Endodermal cell (in vitro differentiated cells): ENCODE measurements around the gene IFNG. TPM values are rescaled to one million over a fixed set of nuclear protein-coding genes. Genes with fewer than 3 reads are reported as not detected.

Source experiments
- DNase-seq: peaks from one replicate; pipeline ENCODE4 v3.0.0-alpha.2; 2017
- H3K27ac ChIP-seq: 2 replicates; pipeline ENCODE4 v1.5.1; 2013; ENCODE audit warnings: mild to moderate bottlenecking, low read depth, low read length, moderate library complexity
- H3K27me3 ChIP-seq: 2 replicates; pipeline ENCODE4 v1.6.1; 2013; ENCODE audit warnings: mild to moderate bottlenecking, low read length, moderate library complexity; ENCODE audit not compliant: insufficient read depth, control insufficient read depth, poor library complexity, severe bottlenecking
- H3K36me3 ChIP-seq: 2 replicates; pipeline ENCODE4 v1.7.0; 2013; ENCODE audit warnings: mild to moderate bottlenecking, low read length, moderate library complexity; ENCODE audit not compliant: control insufficient read depth, insufficient read depth
- H3K4me1 ChIP-seq: one replicate; pipeline ENCODE4 v1.7.0; 2013; ENCODE audit warnings: low read length; ENCODE audit not compliant: control insufficient read depth, insufficient read depth
- H3K4me3 ChIP-seq: 2 replicates; pipeline ENCODE4 v1.5.1; 2013; ENCODE audit warnings: mild to moderate bottlenecking, low read length, moderate library complexity
- H3K9ac ChIP-seq: 2 replicates; pipeline ENCODE4 v1.6.1; 2013; ENCODE audit warnings: mild to moderate bottlenecking, low read length, moderate library complexity; ENCODE audit not compliant: poor library complexity, severe bottlenecking; ENCODE audit errors: extremely low read depth
- H3K9me3 ChIP-seq: 2 replicates; pipeline ENCODE4 v1.6.1; 2013; ENCODE audit warnings: mild to moderate bottlenecking, low read length, moderate library complexity; ENCODE audit not compliant: control insufficient read depth
- H3K27ac Mint-ChIP-seq: 2 replicates; pipeline ENCODE4 v1.8.0; 2020; ENCODE audit warnings: mixed read lengths
- H3K27me3 Mint-ChIP-seq: 2 replicates; pipeline ENCODE4 v1.8.0; 2021; ENCODE audit warnings: mild to moderate bottlenecking, mixed read lengths; ENCODE audit not compliant: insufficient read depth
- H3K36me3 Mint-ChIP-seq: 2 replicates; pipeline ENCODE4 v1.8.0; 2020; ENCODE audit warnings: low read depth, mixed read lengths
- H3K4me1 Mint-ChIP-seq: 2 replicates; pipeline ENCODE4 v1.8.0; 2020; ENCODE audit warnings: mixed read lengths
- H3K4me3 Mint-ChIP-seq: 2 replicates; pipeline ENCODE4 v1.8.0; 2020; ENCODE audit warnings: mild to moderate bottlenecking, moderate library complexity, mixed read lengths
- H3K9me3 Mint-ChIP-seq: 2 replicates; pipeline ENCODE4 v1.8.0; 2020; ENCODE audit warnings: mild to moderate bottlenecking, mixed read lengths
- WGBS, 2 experiments: methylation state at CpG; one replicate each; pipeline versions ENCODE4 v1.1.5 to v1.1.7; 2013; ENCODE audit warnings: missing lambda C conversion rate in 2 of 2, mixed read lengths in 1 of 2; ENCODE audit not compliant: insufficient coverage in 1 of 2, insufficient read length in 1 of 2; 5-methylcytosine and 5-hydroxymethylcytosine counted together
- total RNA-seq, 2 donors: library from RNA; stranded (reverse); fragmentation: NEBNext Ultra II Directional in 1 of 2; extraction: Animal tissue kit (Norgen Biotek cat#: 25700) in 1 of 2; gene quantifications; 2 replicates in 1 of 2; 3 replicates in 1 of 2; pipeline ENCODE4 v1.2.1, GENCODE V29; 2021
- TF ChIP-seq, protein P1 (sequence below): fragments of 200-600 bp; sonication (generic); conservative IDR thresholded peaks from 2 replicates; pipeline ENCODE4 v1.5.0; 2021; ENCODE audit warnings: antibody characterized with exemption, mild to moderate bottlenecking

The IFNG gene
- total RNA-seq, 2 donors from 2014 or later: not detected

DNA sequence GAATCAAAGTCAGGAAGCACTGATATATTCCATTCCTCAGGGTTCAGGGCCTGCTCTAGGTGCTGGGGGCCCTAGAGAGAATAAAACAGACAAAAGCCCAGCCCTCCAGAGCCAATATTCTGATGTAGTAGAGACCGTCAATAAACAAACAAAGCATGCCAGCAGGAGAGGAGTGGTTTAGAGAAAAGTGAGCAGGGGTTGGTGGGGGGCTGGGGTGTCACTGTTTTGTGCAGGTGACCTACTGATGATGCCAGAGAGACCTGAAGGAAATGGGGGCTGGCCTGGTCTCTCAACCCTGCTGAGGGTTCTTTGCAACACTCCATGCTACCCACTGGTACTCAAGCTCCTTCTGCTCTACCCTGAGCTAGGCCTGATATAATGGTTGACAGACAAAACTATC lies 39.6 kb upstream of the IFNG start:
- Mint-ChIP-seq H3K27ac (no peak overlapping the region), H3K36me3 (no peaks in the 10 kb centered on the region), H3K4me1 (peaks cover 20% of the 10 kb centered on the region), H3K27me3 (peaks cover 22% of the 10 kb centered on the region), H3K4me3 (no peak overlapping the region), H3K9me3 (no peaks in the 10 kb centered on the region)
- no peak for DNase-seq
- peaks cover 44% of the 10 kb centered on the region for H3K27me3 ChIP-seq
- no peak overlapping the region for H3K9ac ChIP-seq
- TF ChIP-seq, protein P1, sequence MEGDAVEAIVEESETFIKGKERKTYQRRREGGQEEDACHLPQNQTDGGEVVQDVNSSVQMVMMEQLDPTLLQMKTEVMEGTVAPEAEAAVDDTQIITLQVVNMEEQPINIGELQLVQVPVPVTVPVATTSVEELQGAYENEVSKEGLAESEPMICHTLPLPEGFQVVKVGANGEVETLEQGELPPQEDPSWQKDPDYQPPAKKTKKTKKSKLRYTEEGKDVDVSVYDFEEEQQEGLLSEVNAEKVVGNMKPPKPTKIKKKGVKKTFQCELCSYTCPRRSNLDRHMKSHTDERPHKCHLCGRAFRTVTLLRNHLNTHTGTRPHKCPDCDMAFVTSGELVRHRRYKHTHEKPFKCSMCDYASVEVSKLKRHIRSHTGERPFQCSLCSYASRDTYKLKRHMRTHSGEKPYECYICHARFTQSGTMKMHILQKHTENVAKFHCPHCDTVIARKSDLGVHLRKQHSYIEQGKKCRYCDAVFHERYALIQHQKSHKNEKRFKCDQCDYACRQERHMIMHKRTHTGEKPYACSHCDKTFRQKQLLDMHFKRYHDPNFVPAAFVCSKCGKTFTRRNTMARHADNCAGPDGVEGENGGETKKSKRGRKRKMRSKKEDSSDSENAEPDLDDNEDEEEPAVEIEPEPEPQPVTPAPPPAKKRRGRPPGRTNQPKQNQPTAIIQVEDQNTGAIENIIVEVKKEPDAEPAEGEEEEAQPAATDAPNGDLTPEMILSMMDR: no peak
- H3K9me3 ChIP-seq: no peaks in the 10 kb centered on the region
- no peaks in the 10 kb centered on the region for H3K36me3 ChIP-seq
- H3K4me1 ChIP-seq: no peaks in the 10 kb centered on the region
- no peak overlapping the region for H3K4me3 ChIP-seq
- 91% methylated on average over 1 of the region's 1 CpG; no CpG with 5 or more reads in 1 of the 2 experiments for WGBS, 2 experiments
- H3K27ac ChIP-seq: no peak overlapping the region

DNA sequence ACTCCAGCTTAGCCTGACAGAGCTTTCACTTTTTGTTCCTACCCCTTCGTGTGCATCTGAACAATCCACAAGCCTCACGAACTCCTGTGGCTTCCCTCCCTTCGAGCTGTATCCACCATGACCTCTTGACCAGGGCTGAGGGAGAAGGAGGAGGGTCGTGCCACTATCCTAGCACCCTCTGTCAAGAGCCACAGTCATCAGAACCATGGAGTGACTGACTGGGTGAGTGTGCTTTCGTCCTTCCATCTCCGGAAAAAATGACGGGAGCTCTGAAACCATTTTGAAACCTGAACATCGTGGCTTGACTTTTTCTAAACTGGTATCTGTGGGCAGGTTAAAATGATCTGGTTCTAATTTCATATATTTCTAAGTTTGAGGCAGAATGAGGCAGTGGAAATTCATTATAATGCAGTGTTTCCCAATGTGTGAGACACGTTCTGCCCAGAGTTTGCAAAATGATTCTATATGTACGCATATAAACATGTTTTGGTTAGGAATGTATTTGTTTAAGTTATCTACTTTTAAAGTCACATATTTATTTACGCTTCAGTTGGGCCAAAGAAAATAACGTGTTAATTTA lies 39.1 kb upstream of the IFNG start:
- TF ChIP-seq, protein P1: no peak
- no peaks in the 10 kb centered on the region for H3K9me3 Mint-ChIP-seq
- H3K27ac Mint-ChIP-seq: no peak overlapping the region
- no peak for DNase-seq
- H3K36me3 ChIP-seq: no peaks in the 10 kb centered on the region
- H3K4me1 ChIP-seq: no peaks in the 10 kb centered on the region
- peaks cover 41% of the 10 kb centered on the region for H3K27me3 ChIP-seq
- 91 to 93% methylated on average over 6 to 11 of the region's 12 CpGs for WGBS, 2 experiments
- H3K4me1 Mint-ChIP-seq: peaks cover 18% of the 10 kb centered on the region
- H3K9ac ChIP-seq: no peak overlapping the region
- H3K27ac ChIP-seq: no peak overlapping the region
- H3K4me3 Mint-ChIP-seq: no peak overlapping the region
- peaks cover 18% of the 10 kb centered on the region for H3K27me3 Mint-ChIP-seq
- H3K4me3 ChIP-seq: no peak overlapping the region
- H3K9me3 ChIP-seq: no peaks in the 10 kb centered on the region
- no peaks in the 10 kb centered on the region for H3K36me3 Mint-ChIP-seq

GRCh38 chr12:68190301-68190700 lies 30.8 kb upstream of the IFNG start:
- no peak overlapping the region for H3K27ac Mint-ChIP-seq

More at GRCh38 chr12:68190301-68190700, 30.8 kb upstream of the IFNG start:
- no peaks in the 10 kb centered on the region for H3K4me1 Mint-ChIP-seq
- H3K9me3 Mint-ChIP-seq: no peaks in the 10 kb centered on the region
- H3K36me3 Mint-ChIP-seq: no peaks in the 10 kb centered on the region
- no peak overlapping the region for H3K9ac ChIP-seq
- H3K27me3 ChIP-seq: no peaks in the 10 kb centered on the region
- no peak overlapping the region for H3K27ac ChIP-seq
- H3K36me3 ChIP-seq: no peaks in the 10 kb centered on the region
- no peaks in the 10 kb centered on the region for H3K4me1 ChIP-seq
- no peak overlapping the region for H3K4me3 Mint-ChIP-seq
- H3K27me3 Mint-ChIP-seq: no peaks in the 10 kb centered on the region
- no peak overlapping the region for H3K4me3 ChIP-seq
- TF ChIP-seq, protein P1: no peak
- DNase-seq: no peak
- H3K9me3 ChIP-seq: no peaks in the 10 kb centered on the region
